Right lobe of liver (tissue), 6 donors: ENCODE measurements around the gene LRRC63. TPM values are rescaled to one million over a fixed set of nuclear protein-coding genes. Genes with fewer than 3 reads are reported as not detected.

ENCODE experiments used
- ATAC-seq, 4 donors: fragments of 200-7000 bp; cut with Tn5 transposase; one replicate each; pipeline ENCODE4 v1.9.1; 2020; ENCODE audit warnings: mild to moderate bottlenecking in 4 of 4, moderate library complexity in 4 of 4
- DNase-seq, 3 donors: peaks; one replicate each; pipeline ENCODE4 v3.0.0-alpha.2; 2020
- H3K27ac ChIP-seq, 3 donors: fragments of 200-600 bp; one replicate each; pipeline ENCODE4 v1.8.0; 2022
- H3K27me3 ChIP-seq, 2 donors: fragments of 200-600 bp; one replicate each; pipeline ENCODE4 v1.8.0; 2022
- H3K36me3 ChIP-seq, 4 donors: fragments of 200-600 bp; sonication (generic) in 1 of 4; one replicate each; pipeline versions ENCODE4 v1.5.1 to v1.8.0; 2017 to 2022; ENCODE audit warnings: control low read depth in 1 of 4
- H3K4me1 ChIP-seq, 4 donors: fragments of 200-600 bp; sonication (generic) in 1 of 4; one replicate each; pipeline versions ENCODE4 v1.5.1 to v1.8.0; 2017 to 2022; ENCODE audit warnings: control low read depth in 1 of 4
- H3K4me3 ChIP-seq, 3 donors: fragments of 200-600 bp; one replicate each; pipeline ENCODE4 v1.8.0; 2022
- H3K9me3 ChIP-seq, 4 donors: fragments of 200-600 bp; sonication (generic) in 1 of 4; one replicate each; pipeline versions ENCODE4 v1.5.1 to v1.8.0; 2017 to 2022; ENCODE audit warnings: control low read depth in 1 of 4
- CTCF ChIP-seq, 4 donors: fragments of 200-600 bp in 3 of 4; fragments of 450-650 bp in 1 of 4; IDR thresholded peaks; one replicate each; pipeline versions ENCODE4 v1.5.1 to v1.8.0; 2016 to 2022; ENCODE audit warnings: antibody characterized with exemption in 4 of 4, mild to moderate bottlenecking in 2 of 4
- POLR2A ChIP-seq: fragments of 450-650 bp; IDR thresholded peaks from one replicate; pipeline ENCODE4 v1.6.1; 2017; ENCODE audit warnings: antibody characterized with exemption, mild to moderate bottlenecking
- WGBS: methylation state at CpG from one replicate; pipeline ENCODE4 v1.1.6; 2018; ENCODE audit warnings: low coverage, low lambda C conversion rate; ENCODE audit not compliant: insufficient coverage; ENCODE audit errors: missing lambda C conversion rate; 5-methylcytosine and 5-hydroxymethylcytosine counted together
- intact Hi-C, 2 donors: fragments of 100-400 bp; cut with DNase I; formaldehyde crosslinking; loops; one replicate each; pipeline versions ENCODE4 v1.11.2 to v1.14.1; 2022
- total RNA-seq, 6 experiments: library from RNA; depleted of rRNA in 2 of 6; stranded (reverse); fragments of >200 nt in 2 of 6; fragmentation: NEBNext Ultra II Directional in 3 of 6; extraction: Animal tissue kit (Norgen Biotek cat#: 25700) in 3 of 6; gene quantifications; one replicate each; pipeline versions ENCODE4 v1.1.0 to v1.2.4, GENCODE V29; 2016 to 2023
- donor health status: DM: no; HTN: yes; CAD: no.
- donor health status: DM: no; HTN: no; CAD: no.
- donor health status: DM: no; HTN: no; CAD: no.
- donor health status: DM: no; HTN: yes; CAD: no.
- donor health status: DM: no; HTN: yes; CAD: no.

LRRC63 gene
- total RNA-seq, 6 experiments from 2014 or later: 0.12 TPM; not detected in 5

- WGBS: 91% methylated on average over 1 of the region's 1 CpG
- no peak overlapping the region for H3K4me3 ChIP-seq
- ATAC-seq (peak in 1 of 4 donors; percentile 7), DNase-seq (no peak)
- intact Hi-C loops: no loop called here
- TF ChIP-seq POLR2A (no peak), CTCF (IDR thresholded peaks at IDR 0.05) (no peak)
- no peaks in the 10 kb centered on the region for H3K36me3 ChIP-seq
- H3K27ac ChIP-seq: no peak overlapping the region
- peaks cover 0 to 10% (median 0%) of the 10 kb centered on the region in 4 donors for H3K4me1 ChIP-seq
- H3K9me3 ChIP-seq: no peaks in the 10 kb centered on the region
- H3K27me3 ChIP-seq: no peaks in the 10 kb centered on the region
Measured at GRCh38 chr13:46318986-46319385, 107.3 kb downstream of the LRRC63 start.

GRCh38 chr13:46320406-46320805, 108.7 kb downstream of the LRRC63 start:
- no peak overlapping the region for H3K27ac ChIP-seq
- 50% methylated on average over 3 of the region's 3 CpGs for WGBS
- H3K9me3 ChIP-seq: no peaks in the 10 kb centered on the region

GRCh38 chr13:46320821-46321220, 109.1 kb downstream of the LRRC63 start:
- intact Hi-C loops: no loop called here
- ATAC-seq: peak in 2 of 4 donors; percentile 9 to 22
- no peaks in the 10 kb centered on the region for H3K36me3 ChIP-seq
- H3K27me3 ChIP-seq: no peaks in the 10 kb centered on the region
- H3K9me3 ChIP-seq: no peaks in the 10 kb centered on the region
- no peak overlapping the region for H3K27ac ChIP-seq
- no peak overlapping the region for H3K4me3 ChIP-seq
- H3K4me1 ChIP-seq: peaks cover 0 to 10% (median 0%) of the 10 kb centered on the region in 4 donors
- no peak for TF ChIP-seq CTCF (IDR thresholded peaks at IDR 0.05)
- no peak for TF ChIP-seq POLR2A
- WGBS: 80% methylated on average over 1 of the region's 4 CpGs
- DNase-seq: no peak

More at GRCh38 chr13:46320406-46320805, 108.7 kb downstream of the LRRC63 start:
- Histone ChIP-seq H3K4me1 (peaks cover 0 to 10% (median 0%) of the 10 kb centered on the region in 4 donors), H3K36me3 (no peaks in the 10 kb centered on the region), H3K4me3 (no peak overlapping the region), H3K27me3 (no peaks in the 10 kb centered on the region)
- intact Hi-C loops: no loop called here
- TF ChIP-seq CTCF (IDR thresholded peaks at IDR 0.05) (no peak), POLR2A (no peak)
- DNase-seq (no peak), ATAC-seq (peak in 2 of 4 donors; percentile 5 to 8)

- H3K9me3 ChIP-seq: no peaks in the 10 kb centered on the region
Measured at GRCh38 chr13:46321494-46322225, 109.9 kb downstream of the LRRC63 start.

More at GRCh38 chr13:46321494-46322225, 109.9 kb downstream of the LRRC63 start:
- DNase-seq: peak; percentile 63 to 70 (median 69)
- WGBS: 16% methylated on average over 15 of the region's 17 CpGs
- Histone ChIP-seq H3K36me3 (no peaks in the 10 kb centered on the region), H3K4me1 (peaks cover 0 to 10% (median 0%) of the 10 kb centered on the region in 4 donors), H3K27me3 (no peaks in the 10 kb centered on the region), H3K4me3 (no peak overlapping the region), H3K27ac (peak overlapping the region in 1 of 3 donors; percentile 2)
- TF ChIP-seq POLR2A: no peak
- TF ChIP-seq CTCF (IDR thresholded peaks at IDR 0.05): peak; percentile 81 to 88 (median 86)
- peak; percentile 94 to 96 (median 95) for ATAC-seq
- intact Hi-C loops: no loop called here
